Activated CD4-positive, alpha-beta T cell treated with anti-CD3 and anti-CD28 coated beads, Interleukin-2, amount 50 U/mL, for 48 hours (primary cell): ENCODE results near the gene CBFA2T2.

Experiments used
- DNase-seq, 2 experiments: peaks; one replicate each; pipeline ENCODE4 v3.0.0-alpha.2; 2020

Gene CBFA2T2

DNA sequence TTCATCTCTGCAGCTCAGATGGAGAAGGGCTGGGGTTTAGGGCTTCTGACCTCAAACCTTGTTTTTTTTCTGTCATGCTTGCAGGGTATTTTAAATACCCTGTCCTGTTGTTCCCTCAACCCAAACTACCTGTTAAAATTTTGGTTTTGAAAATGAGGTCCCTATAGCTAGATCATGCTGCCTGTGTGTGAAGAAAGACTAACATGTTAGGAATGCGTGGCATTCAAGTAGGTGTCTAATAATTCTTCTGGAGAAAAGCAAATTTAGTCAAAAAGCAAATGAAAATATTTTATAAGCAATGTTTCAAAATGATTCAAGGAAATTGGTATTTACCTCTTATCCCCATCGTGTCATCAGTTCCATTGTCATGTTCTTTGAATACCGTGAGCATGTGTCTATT, 95.1 kb downstream of the CBFA2T2 start:
- no peak for DNase-seq

GRCh38 chr20:33585413-33585812, 95.5 kb downstream of the CBFA2T2 start:
- DNase-seq: no peak

- DNase-seq: no peak
Observed at GRCh38 chr20:33589059-33589458, 99.2 kb downstream of the CBFA2T2 start.

DNA sequence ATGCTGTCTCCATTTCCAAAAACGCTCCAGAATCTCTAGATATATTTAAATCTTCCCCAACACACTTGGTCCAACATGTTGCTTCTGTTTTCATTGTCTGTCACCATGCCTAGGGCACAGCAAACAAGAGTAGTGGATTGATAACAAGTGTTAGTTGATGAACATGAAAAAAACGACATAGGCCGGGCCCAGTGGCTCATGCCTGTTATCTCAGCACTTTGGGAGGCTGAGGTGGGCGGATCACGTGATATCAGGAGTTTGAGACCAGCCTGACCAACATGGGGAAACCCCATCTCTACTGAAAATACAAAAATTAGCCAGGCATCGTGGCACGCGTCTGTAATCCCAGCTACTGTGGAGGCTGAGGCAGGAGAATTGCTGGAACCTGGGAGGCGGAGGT, 102.0 kb downstream of the CBFA2T2 start:
- DNase-seq: peak; percentile 80 to 88

GRCh38 chr20:33594743-33595142, 104.8 kb downstream of the CBFA2T2 start:
- no peak for DNase-seq

GRCh38 chr20:33600414-33600813, 110.5 kb downstream of the CBFA2T2 start:
- no peak for DNase-seq

DNA sequence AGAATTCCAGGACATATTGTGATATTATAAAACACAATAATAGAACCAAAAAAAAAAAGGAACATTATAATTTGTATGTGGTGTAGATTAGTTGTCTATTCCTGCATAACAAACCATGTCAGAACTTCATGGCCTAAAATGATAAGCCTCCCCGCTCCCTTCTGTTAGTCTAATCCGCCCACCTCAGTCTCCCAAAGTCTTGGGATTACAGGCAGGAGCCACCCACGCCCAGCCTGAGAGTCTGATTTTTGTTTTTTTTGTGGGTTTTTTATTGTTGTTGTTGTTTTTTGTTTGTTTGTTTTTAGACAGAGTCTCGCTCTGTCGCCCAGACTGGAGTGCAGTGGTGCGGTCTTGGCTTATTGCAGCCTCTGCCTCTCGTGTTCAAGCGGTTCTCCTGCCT, 111.1 kb downstream of the CBFA2T2 start:
- DNase-seq: no peak

DNA sequence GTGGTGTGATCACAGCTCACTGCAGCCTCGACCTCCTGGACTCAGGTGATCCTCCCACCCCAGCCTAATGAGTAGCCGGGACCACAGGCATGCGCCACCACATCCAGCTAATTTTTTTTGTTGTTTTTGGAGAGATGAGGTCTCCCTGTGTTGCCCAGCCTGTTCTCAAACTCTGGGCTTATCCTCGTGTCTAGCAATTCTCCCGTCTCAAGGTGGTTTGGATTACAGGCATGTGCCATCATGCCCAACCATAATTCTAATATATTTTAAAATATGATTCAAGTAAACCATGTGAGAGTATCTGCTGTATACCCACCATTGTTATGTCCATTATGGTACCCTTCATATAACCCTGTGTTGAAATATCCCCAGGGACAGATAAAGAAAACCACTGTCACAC, 112.0 kb downstream of the CBFA2T2 start:
- DNase-seq: no peak

- DNase-seq: no peak
Observed at GRCh38 chr20:33602826-33603590, 113.1 kb downstream of the CBFA2T2 start.

DNA sequence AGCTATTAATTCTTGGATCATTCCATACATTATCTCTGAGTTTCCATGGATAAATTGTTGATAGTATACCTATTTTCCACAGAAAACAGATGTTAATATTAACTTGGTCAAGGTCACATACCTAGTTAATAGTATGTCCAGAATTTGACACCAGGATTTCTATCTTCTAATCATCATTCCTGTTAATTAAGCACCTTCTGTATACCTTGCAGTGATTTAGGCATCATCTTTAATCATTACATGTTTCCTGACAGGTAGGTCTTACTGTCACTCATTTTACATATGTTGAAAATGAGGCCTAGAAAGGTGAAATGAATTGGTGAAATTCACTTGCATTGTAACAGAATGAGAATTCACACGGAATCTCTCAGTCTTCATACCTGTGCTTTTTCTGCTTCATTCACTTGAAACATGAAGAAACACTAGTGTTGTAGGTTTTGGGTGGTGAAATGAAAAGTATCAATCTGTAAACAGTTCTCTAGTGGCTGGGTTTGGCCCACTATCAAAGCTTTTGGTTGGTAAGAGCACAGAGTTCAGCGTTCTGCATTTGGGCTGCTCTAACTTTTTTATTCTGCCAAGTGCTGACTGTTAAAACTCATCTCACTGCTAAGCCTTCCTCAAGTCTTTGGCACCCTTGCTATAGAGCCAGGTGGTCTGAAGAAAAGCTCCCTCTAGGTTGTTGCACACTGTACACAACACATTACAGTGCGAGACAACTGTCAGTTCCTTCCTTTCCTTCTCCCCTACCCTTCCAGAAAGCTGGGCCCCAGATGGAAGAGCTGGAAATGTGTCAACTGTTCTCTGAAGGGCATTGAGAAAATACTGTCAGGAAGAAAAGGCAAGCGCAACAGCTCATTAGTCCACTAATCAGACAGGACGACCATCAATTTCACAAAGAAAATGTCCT, 114.4 kb downstream of the CBFA2T2 start:
- no peak for DNase-seq

GRCh38 chr20:33604991-33605370, 115.1 kb downstream of the CBFA2T2 start:
- DNase-seq: no peak

DNA sequence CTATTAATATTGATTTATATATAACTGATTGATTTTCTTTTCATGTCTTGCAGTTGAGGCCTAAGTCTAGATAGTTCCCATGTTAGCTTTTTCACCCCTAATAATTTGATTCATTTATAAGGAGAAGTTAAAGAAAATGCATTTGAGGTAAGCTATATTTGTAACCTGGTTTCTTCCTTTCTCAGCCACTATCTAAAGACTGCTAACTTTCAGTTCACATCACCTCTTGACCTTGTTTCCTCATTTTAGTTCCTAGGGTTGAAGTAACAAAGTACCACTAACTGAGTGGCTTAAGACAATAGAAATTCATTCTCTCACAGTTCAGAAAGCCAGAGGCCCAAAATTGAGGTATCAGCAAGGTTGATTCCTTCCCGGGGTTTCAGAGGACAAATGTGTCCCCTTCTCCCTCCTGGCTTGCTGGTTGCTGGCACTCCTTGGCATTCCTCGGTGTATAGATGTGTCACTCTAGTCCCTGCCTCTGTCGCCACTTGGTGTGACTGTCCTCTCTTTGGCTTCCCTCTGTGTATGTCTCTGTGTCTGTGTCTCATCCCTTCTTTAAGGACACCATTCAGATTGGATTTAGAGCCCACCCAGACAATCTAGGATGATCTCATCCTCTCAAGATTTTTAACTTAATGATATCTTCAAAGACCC, 116.3 kb downstream of the CBFA2T2 start:
- DNase-seq: no peak

- DNase-seq: no peak
Observed at GRCh38 chr20:33609504-33609903, 119.6 kb downstream of the CBFA2T2 start.

GRCh38 chr20:33611106-33611505, 121.2 kb downstream of the CBFA2T2 start:
- DNase-seq: no peak

DNA sequence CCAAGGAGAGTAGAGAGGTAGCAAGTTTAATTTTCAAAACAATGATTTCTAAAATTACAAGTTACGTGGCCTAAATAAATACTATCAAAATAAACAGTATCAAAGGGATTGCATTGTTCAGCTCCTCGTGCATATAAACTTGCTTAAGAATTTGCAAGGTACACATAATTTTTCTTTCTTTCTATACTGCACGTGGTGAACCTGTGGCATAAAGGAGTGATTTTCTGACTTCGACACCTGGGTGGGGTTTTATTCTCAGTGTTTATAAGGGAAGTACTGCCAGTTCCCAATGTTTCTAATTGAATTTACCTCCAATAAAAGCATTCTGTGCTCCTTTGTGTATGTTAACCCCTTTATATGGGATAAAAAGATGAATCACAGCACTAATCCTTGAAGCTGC, 122.1 kb downstream of the CBFA2T2 start:
- DNase-seq: no peak

GRCh38 chr20:33621717-33622400, 132.0 kb downstream of the CBFA2T2 start:
- no peak for DNase-seq

DNA sequence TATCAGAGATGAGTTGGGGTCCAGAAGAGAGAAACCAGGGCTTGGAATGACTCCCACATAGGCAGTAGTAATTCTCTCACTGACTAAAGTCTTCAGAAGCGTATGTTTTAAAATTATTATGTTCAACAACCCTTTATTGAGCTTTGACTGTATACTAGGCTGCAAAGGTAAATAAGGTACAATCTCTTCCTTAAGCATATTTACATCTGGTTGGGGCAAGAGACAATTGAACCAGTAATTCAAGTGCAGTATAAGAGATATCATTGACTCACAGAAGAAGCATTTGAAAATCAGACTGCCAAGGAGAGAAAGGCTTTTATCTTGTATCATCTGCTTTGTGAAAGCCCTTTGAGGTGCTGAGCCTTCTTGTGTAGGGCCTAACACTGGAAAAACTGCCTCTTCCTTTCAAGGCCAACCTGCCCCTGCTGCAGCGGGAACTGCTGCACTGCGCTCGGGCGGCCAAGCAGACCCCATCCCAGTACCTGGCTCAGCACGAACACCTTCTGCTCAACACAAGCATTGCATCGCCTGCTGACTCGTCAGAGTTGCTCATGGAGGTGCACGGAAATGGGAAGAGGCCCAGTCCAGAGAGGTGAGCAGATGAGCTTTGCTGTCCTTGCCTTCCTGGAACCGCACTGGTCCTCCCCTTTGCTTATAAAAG, 132.9 kb downstream of the CBFA2T2 start:
- no peak for DNase-seq

- no peak for DNase-seq
Observed at GRCh38 chr20:33624399-33624798, 134.5 kb downstream of the CBFA2T2 start.

GRCh38 chr20:33626190-33626589, 136.3 kb downstream of the CBFA2T2 start:
- no peak for DNase-seq

DNA sequence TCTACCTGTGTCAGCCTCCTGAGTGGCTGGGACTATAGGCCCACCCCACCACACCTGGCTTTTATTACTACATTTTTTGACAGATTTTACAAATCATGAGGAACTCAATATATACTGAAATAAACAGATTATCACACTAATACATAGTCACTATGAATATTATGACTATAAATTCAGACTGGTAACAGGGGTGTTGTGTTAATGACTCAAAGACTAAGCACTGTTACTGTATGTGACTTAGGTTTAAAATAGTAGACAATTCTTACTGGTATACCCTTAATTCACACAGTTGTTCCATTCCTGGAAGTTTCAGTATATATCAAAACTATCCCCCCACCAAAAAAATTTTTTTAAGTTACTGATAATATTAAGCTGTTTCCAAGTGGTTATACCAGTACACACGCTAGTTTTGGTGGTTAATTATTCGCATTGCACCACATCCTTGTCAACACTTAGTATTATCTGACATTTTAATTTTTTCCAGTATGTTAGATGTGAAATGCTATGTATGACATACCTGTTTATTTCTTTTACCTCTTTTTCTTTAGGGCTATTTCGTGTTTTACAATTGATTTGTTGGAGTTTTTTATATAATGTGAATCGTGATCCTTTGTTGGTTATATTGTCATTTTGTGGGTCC, 137.8 kb downstream of the CBFA2T2 start:
- no peak for DNase-seq

DNA sequence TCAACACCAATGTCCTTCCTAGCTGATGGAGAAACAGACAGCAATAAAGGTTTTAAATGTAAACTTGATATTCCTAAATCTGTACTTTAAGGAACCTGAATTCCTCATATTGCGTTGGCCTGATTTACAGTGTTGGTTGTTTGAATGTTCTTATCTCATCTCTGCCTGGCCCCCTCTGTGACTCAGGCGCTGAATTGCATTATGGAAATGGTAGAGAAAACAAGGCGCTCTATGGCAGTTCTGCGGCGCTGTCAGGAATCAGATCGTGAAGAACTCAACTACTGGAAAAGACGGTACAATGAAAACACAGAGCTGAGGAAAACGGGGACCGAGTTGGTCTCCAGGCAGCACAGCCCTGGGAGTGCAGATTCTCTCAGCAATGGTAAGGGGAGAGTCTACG, 139.6 kb downstream of the CBFA2T2 start:
- DNase-seq: no peak

- no peak for DNase-seq
Observed at GRCh38 chr20:33629979-33630378, 140.1 kb downstream of the CBFA2T2 start.
